A673 (cell line): Measurements from ENCODE around the gene BDNF. TPM values are rescaled to one million over a fixed set of nuclear protein-coding genes. Genes with fewer than 3 reads are reported as not detected.

Experiments
- BruUV-seq: library from RNA; stranded (reverse); fragments of 400-500 nt; replicated peaks from 2 replicates; lab custom pipeline; 2021; lab: Mats Ljungman, UMichigan
- CTCF ChIA-PET: fragments of 300-600 bp; sonication (Branson Sonifier 250); formaldehyde crosslinking; loops from one replicate; lab custom pipeline; 2022; ENCODE audit warnings: antibody characterized with exemption; lab: Charles Lee
- POLR2A ChIA-PET: fragments of 300-600 bp; sonication (Branson Sonifier 250); formaldehyde crosslinking; loops from one replicate; lab custom pipeline; 2022; ENCODE audit warnings: antibody characterized with exemption; ENCODE audit not compliant: low non-redundant PET; lab: Charles Lee
- DNase-seq: peaks from one replicate; pipeline ENCODE4 v3.0.0-alpha.2; 2015; ENCODE audit warnings: low spot score
- H3K27ac ChIP-seq: fragments of 200-600 bp; sonication (generic); 2 replicates; pipeline ENCODE4 v1.5.1; 2016; ENCODE audit warnings: mixed run types, low read depth, mild to moderate bottlenecking, mixed read lengths, antibody characterized with exemption, low read length; ENCODE audit not compliant: poor library complexity, severe bottlenecking
- H3K27me3 ChIP-seq: fragments of 200-600 bp; sonication (generic); replicated peaks from 2 replicates; pipeline ENCODE4 v1.6.1; 2017; ENCODE audit warnings: mixed run types, low read depth, mild to moderate bottlenecking, mixed read lengths, antibody characterized with exemption, low read length; ENCODE audit not compliant: insufficient read depth, poor library complexity
- H3K36me3 ChIP-seq: fragments of 200-600 bp; sonication (generic); 2 replicates; pipeline ENCODE4 v1.6.1; 2016; ENCODE audit warnings: mixed run types, mild to moderate bottlenecking, mixed read lengths, antibody characterized with exemption, low read length; ENCODE audit not compliant: insufficient read depth, poor library complexity, severe bottlenecking
- H3K4me1 ChIP-seq: fragments of 200-600 bp; sonication (generic); 2 replicates; pipeline ENCODE4 v1.6.1; 2017; ENCODE audit warnings: mixed run types, mild to moderate bottlenecking, mixed read lengths, antibody characterized with exemption, low read length; ENCODE audit not compliant: insufficient read depth, poor library complexity, severe bottlenecking
- H3K4me3 ChIP-seq: fragments of 200-600 bp; sonication (generic); 2 replicates; pipeline ENCODE4 v1.5.1; 2016; ENCODE audit warnings: low read depth, mixed run types, mild to moderate bottlenecking, mixed read lengths, low read length; ENCODE audit not compliant: poor library complexity, severe bottlenecking
- H3K9me3 ChIP-seq: fragments of 200-600 bp; sonication (generic); 2 replicates; pipeline ENCODE4 v1.6.1; 2016; ENCODE audit warnings: mixed run types, low read depth, mild to moderate bottlenecking, mixed read lengths, antibody characterized with exemption, low read length; ENCODE audit not compliant: poor library complexity, severe bottlenecking
- CTCF ChIP-seq: fragments of 300-800, 200-600 bp; sonication (generic); conservative IDR thresholded peaks from 2 replicates; pipeline ENCODE4 v1.5.1; 2017; ENCODE audit warnings: low read depth, mild to moderate bottlenecking, antibody characterized with exemption, low read length, moderate library complexity, mixed read lengths
- EZH2 ChIP-seq: fragments of 200-600 bp; sonication (generic); IDR thresholded peaks from 2 replicates; pipeline ENCODE4 v1.6.1; 2017; ENCODE audit warnings: borderline replicate concordance, low read depth, mild to moderate bottlenecking, mixed read lengths, antibody characterized with exemption, low read length; ENCODE audit not compliant: poor library complexity, severe bottlenecking
- intact Hi-C: fragments of 100-400 bp; cut with micrococcal nuclease; formaldehyde crosslinking; loops from one replicate; pipeline ENCODE4 v1.10.0; 2022; ENCODE audit not compliant: unreplicated experiment
- total RNA-seq: library from RNA; stranded (reverse); gene quantifications from 2 replicates; pipeline ENCODE4 v1.2.3, GENCODE V29; 2021

Gene BDNF
- total RNA-seq, 1 experiment from 2014 or later = 0.09 TPM

- intact Hi-C loops = no loop called here
- CTCF ChIA-PET = no interaction called here
These were observed 88.9 kb downstream of the BDNF start for GRCh38 chr11:27611390-27611789.

GRCh38 chr11:27610946-27611345 lies 89.3 kb downstream of the BDNF start:
- TF ChIP-seq CTCF (no peak), EZH2 (no peak)

More at GRCh38 chr11:27611390-27611789, 88.9 kb downstream of the BDNF start:
- no peak for DNase-seq
- H3K27me3 ChIP-seq = peaks cover 75% of the 10 kb centered on the region
- H3K4me1 ChIP-seq = no peaks in the 10 kb centered on the region
- no peak overlapping the region for H3K27ac ChIP-seq
- H3K36me3 ChIP-seq = no peaks in the 10 kb centered on the region
- POLR2A ChIA-PET = no interaction called here
- TF ChIP-seq EZH2 = no peak
- no peak for TF ChIP-seq CTCF
- no peaks in the 10 kb centered on the region for H3K9me3 ChIP-seq
- BruUV-seq = no TSS peak
- H3K4me3 ChIP-seq = no peak overlapping the region

GRCh38 chr11:27610280-27610679 lies 90.0 kb downstream of the BDNF start:
- no peaks in the 10 kb centered on the region for H3K36me3 ChIP-seq
- no peaks in the 10 kb centered on the region for H3K9me3 ChIP-seq
- no TSS peak for BruUV-seq
- POLR2A ChIA-PET = no interaction called here
- intact Hi-C loops = no loop called here
- H3K27ac ChIP-seq = no peak overlapping the region
- TF ChIP-seq EZH2 (no peak), CTCF (no peak)
- no peak overlapping the region for H3K4me3 ChIP-seq
- DNase-seq = no peak
- H3K27me3 ChIP-seq = peaks cover 86% of the 10 kb centered on the region
- H3K4me1 ChIP-seq = no peaks in the 10 kb centered on the region
- CTCF ChIA-PET = no interaction called here

More at GRCh38 chr11:27610946-27611345, 89.3 kb downstream of the BDNF start:
- Histone ChIP-seq H3K4me1 (no peaks in the 10 kb centered on the region), H3K36me3 (no peaks in the 10 kb centered on the region), H3K4me3 (no peak overlapping the region), H3K27me3 (peaks cover 79% of the 10 kb centered on the region), H3K9me3 (no peaks in the 10 kb centered on the region), H3K27ac (no peak overlapping the region)
- ChIA-PET POLR2A (no interaction called here), CTCF (no interaction called here)
- no TSS peak for BruUV-seq
- DNase-seq = no peak
- intact Hi-C loops = no loop called here
